GM10266 (cell line): ENCODE data around the gene GAREM2.

ENCODE experiments used
- DNase-seq: peaks from one replicate; pipeline ENCODE4 v3.0.0; 2012; ENCODE audit errors: extremely low spot score
- TF ChIP-seq, protein P1 (sequence below): IDR thresholded peaks from 2 replicates; pipeline ENCODE4 v1.5.1; 2012; ENCODE audit warnings: mild to moderate bottlenecking, low read depth; ENCODE audit not compliant: control insufficient read depth, insufficient read depth; ENCODE audit errors: missing control alignments

The GAREM2 gene

GRCh38 chr2:26169681-26170414, 3.0 kb upstream of the GAREM2 start:
- peak; percentile 4 for DNase-seq
- TF ChIP-seq, protein P1, sequence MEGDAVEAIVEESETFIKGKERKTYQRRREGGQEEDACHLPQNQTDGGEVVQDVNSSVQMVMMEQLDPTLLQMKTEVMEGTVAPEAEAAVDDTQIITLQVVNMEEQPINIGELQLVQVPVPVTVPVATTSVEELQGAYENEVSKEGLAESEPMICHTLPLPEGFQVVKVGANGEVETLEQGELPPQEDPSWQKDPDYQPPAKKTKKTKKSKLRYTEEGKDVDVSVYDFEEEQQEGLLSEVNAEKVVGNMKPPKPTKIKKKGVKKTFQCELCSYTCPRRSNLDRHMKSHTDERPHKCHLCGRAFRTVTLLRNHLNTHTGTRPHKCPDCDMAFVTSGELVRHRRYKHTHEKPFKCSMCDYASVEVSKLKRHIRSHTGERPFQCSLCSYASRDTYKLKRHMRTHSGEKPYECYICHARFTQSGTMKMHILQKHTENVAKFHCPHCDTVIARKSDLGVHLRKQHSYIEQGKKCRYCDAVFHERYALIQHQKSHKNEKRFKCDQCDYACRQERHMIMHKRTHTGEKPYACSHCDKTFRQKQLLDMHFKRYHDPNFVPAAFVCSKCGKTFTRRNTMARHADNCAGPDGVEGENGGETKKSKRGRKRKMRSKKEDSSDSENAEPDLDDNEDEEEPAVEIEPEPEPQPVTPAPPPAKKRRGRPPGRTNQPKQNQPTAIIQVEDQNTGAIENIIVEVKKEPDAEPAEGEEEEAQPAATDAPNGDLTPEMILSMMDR: no peak

GRCh38 chr2:26170795-26171194, 2.1 kb upstream of the GAREM2 start:
- no peak for DNase-seq

DNA sequence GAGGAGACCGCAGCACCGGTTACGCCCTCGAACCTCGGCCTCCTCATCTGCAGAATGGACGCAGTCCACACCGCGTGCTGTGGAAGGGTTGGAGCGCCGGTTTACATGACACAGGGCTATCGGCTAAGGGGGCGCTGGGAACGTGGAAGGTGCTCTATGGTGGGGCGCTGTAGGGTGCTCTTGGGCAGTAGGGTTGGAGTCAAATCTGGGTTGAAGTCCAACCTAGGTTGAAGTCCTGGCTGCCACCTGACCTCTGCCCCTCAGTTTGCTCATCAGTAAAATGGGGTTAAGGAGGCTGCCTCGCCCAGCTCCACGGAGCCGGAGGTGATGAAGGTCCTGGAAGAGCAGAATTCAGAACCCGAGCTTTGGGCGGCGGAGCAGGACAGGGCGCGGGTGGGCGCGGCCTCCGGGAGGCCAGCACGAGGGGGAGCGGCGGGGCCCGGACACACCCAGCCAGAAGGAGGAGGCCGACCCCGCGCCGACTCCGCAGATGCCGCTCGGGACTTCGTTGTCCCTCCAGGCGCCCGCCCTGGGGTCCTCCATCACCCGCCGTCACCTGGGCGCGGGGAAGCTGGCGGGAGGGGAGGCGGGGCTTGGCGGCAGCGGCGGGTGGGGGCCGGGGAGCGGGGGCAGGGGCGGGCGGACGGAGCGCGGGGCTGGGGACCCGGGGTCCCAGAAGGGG, 558 bp upstream of the GAREM2 start:
- TF ChIP-seq, protein P1: no peak
- DNase-seq: peak; percentile 41

More at GRCh38 chr2:26170795-26171194, 2.1 kb upstream of the GAREM2 start:
- TF ChIP-seq, protein P1: no peak

DNA sequence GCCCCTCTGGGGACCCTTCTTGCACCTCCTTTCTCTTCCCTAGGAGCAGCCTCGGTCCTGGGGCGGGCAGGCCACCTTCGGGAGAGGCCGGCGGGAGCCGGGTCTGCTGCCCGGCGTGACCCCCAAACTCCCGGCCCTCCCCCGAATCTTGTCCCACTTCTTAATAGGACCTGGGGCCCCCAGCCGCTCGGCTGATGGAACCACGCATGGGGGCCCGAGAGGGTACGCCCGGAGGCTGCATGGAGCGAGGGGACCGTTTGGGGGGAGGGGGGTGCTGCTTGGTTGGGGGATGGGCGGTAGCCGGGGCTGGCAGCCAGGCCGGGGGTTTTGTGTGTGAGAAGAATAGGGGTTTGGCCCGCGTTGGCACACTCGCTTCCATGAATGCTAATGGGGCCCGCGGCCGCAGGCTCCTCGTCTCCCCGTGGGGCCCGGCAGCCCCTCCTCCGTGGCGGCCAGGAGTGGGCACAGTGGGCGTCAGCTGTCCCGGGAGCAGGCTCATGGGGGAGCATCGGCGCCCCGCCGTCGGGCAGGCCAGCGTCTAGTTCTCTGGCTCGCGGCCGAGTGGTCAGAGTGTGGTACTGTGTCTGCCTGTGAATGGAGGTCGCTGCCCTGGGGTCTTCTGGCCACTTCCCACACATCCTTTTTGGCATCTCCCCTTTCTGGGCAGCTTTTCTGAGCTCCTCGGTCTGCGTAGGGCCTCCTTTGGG, 1.0 kb downstream of the GAREM2 start:
- TF ChIP-seq, protein P1: no peak
- DNase-seq: no peak

DNA sequence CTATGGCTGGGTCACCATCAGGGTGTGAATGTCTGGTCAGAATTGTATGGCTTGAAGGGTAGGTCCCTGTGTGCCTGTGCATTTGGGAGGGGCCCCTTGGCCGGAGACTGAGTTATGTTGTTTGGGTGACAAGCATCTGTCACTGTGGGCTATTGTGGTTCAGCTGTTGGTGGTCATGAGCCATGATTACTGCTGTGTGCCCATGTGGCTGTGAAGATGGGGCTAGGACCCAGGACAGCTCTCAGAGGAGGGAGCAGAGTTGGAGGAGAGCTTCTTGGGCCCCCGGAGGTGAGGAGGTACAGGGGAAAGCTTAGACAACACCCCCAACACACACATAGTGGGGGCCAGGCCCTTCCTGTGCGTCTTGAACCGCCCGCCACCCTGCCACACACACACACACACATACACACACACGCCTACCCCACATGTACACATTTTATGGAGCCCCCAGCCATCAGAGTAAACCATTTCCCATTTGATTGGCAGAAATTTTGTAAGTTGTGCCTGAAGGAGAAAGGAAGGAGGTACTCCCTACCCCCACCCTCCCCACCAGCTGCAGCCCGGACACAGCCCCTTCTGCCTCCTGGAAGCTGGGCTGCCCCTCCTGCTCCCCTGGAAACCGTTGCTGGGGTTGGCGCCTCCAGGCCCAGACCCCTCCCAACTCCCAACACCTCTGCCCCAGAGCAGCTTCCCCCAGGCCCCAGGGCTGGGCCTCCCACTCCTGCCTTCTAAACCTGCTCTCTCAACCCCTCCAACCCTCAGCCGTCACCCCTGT, 2.0 kb downstream of the GAREM2 start:
- DNase-seq: no peak
- TF ChIP-seq, protein P1: no peak

GRCh38 chr2:26175466-26176278, 2.8 kb downstream of the GAREM2 start:
- TF ChIP-seq, protein P1: no peak
- DNase-seq: peak; percentile 63
